ENCODE results near the gene NT5E. TPM values are rescaled to one million over a fixed set of nuclear protein-coding genes. Genes with fewer than 3 reads are reported as not detected.

Gene NT5E
- total and polyA plus RNA-seq, 2 of the 13 experiments (the other 11 are each of a cell fraction or from before 2014, with no cell fraction given) = 9.5 to 33.0 TPM

DNA sequence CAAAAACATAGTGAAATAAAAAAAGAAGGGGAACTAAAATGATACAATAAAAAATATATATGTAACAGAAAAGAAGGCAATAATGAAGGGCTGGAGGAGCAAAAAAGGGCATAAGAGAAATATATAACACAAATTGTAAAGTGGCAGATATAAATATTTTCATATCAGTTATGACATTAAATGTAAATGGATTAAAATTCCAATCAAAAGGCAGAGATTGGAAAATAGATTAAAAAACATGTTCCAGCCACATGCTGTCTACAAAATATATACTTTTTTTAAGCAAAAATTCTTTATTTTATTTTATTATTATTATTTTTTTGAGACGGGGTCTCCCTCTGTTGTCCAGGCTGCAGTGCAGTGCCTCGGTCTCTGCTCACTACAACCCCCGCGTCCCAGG, 23.9 kb upstream of the NT5E start:
- intact Hi-C loops (cut with micrococcal nuclease; ENCODE audit: unreplicated experiment) = no loop called here
- in situ Hi-C loops (cut with HindIII; ENCODE audit: extremely low pct_ligation_motif_present, low pct_unique_long_range_greater_than_20kb) = no loop called here
- no peak for FAIRE-seq
- ATAC-seq = no peak
- no peak overlapping the region for H3K4me2 ChIP-seq (ENCODE audit: low read depth, low read length)
- H3K36me3 ChIP-seq (replicated peaks in 1 of 2; ENCODE audit: control insufficient read depth in 1 of 2, insufficient read depth in 2 of 2, low read length in 2 of 2) = no peaks in the 10 kb centered on the region
- TF ChIP-seq ZNF557 (CRISPR knock-in tag; IDR thresholded peaks at IDR 0.05) = no peak
- TF ChIP-seq ZNF629 (CRISPR knock-in tag; conservative IDR thresholded peaks at IDR 0.05) = no peak
- TF ChIP-seq, protein P1, sequence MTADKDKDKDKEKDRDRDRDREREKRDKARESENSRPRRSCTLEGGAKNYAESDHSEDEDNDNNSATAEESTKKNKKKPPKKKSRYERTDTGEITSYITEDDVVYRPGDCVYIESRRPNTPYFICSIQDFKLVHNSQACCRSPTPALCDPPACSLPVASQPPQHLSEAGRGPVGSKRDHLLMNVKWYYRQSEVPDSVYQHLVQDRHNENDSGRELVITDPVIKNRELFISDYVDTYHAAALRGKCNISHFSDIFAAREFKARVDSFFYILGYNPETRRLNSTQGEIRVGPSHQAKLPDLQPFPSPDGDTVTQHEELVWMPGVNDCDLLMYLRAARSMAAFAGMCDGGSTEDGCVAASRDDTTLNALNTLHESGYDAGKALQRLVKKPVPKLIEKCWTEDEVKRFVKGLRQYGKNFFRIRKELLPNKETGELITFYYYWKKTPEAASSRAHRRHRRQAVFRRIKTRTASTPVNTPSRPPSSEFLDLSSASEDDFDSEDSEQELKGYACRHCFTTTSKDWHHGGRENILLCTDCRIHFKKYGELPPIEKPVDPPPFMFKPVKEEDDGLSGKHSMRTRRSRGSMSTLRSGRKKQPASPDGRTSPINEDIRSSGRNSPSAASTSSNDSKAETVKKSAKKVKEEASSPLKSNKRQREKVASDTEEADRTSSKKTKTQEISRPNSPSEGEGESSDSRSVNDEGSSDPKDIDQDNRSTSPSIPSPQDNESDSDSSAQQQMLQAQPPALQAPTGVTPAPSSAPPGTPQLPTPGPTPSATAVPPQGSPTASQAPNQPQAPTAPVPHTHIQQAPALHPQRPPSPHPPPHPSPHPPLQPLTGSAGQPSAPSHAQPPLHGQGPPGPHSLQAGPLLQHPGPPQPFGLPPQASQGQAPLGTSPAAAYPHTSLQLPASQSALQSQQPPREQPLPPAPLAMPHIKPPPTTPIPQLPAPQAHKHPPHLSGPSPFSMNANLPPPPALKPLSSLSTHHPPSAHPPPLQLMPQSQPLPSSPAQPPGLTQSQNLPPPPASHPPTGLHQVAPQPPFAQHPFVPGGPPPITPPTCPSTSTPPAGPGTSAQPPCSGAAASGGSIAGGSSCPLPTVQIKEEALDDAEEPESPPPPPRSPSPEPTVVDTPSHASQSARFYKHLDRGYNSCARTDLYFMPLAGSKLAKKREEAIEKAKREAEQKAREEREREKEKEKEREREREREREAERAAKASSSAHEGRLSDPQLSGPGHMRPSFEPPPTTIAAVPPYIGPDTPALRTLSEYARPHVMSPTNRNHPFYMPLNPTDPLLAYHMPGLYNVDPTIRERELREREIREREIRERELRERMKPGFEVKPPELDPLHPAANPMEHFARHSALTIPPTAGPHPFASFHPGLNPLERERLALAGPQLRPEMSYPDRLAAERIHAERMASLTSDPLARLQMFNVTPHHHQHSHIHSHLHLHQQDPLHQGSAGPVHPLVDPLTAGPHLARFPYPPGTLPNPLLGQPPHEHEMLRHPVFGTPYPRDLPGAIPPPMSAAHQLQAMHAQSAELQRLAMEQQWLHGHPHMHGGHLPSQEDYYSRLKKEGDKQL (CRISPR knock-in tag; IDR thresholded peaks at IDR 0.05; ENCODE audit: low read depth) = no peak
- no peak for TF ChIP-seq ZNF292 (CRISPR knock-in tag; IDR thresholded peaks at IDR 0.05; ENCODE audit: borderline replicate concordance, low read depth)
- no peak for TF ChIP-seq ZNF646 (CRISPR knock-in tag; IDR thresholded peaks at IDR 0.05)
- no peak for TF ChIP-seq ZNF780A (CRISPR knock-in tag; IDR thresholded peaks at IDR 0.05)
- no peak for TF ChIP-seq ZNF879 (CRISPR knock-in tag; IDR thresholded peaks at IDR 0.05)
- no peak for TF ChIP-seq KLF15 (CRISPR knock-in tag; IDR thresholded peaks at IDR 0.05; ENCODE audit: borderline replicate concordance)
- no peak for TF ChIP-seq HOXA7 (CRISPR knock-in tag; IDR thresholded peaks at IDR 0.05)
- no peak for TF ChIP-seq BORCS8-MEF2B (CRISPR knock-in tag; IDR thresholded peaks at IDR 0.05)
- TF ChIP-seq CBFB (CRISPR knock-in tag; IDR thresholded peaks at IDR 0.05) = no peak
- no peaks in the 10 kb centered on the region for H3K27me3 ChIP-seq (ENCODE audit: control insufficient read depth in 1 of 2, insufficient read depth in 2 of 2, low read length in 2 of 2)
- DNase-seq (ENCODE audit: low spot score) = no peak
- H3K4me1 ChIP-seq (ENCODE audit: insufficient read depth, low read length) = peaks cover under 1% of the 10 kb centered on the region; the same call in 1 of the 2 replicates
- H3K79me2 ChIP-seq (ENCODE audit: insufficient read depth, low read length) = no peaks in the 10 kb centered on the region
- WGBS (ENCODE audit: low lambda C conversion rate) = 90% methylated on average over 4 of the region's 4 CpGs
- no peak overlapping the region for H3K27ac ChIP-seq (ENCODE audit: extremely low read length, insufficient read depth, low read length)
- no peak overlapping the region for H3K4me3 ChIP-seq (replicated peaks in 1 of 3; ENCODE audit: insufficient read depth in 1 of 3, low read depth in 2 of 3, low read length in 3 of 3)
- H4K20me1 ChIP-seq (ENCODE audit: insufficient read depth, low read length) = no peaks in the 10 kb centered on the region
- no TSS peak for BruUV-seq (replicated peaks)
- CTCF ChIA-PET (ENCODE audit: low intra/inter-chr PET ratio, low total read pairs) = no interaction called here
- H3K9ac ChIP-seq (ENCODE audit: insufficient read depth, low read depth, low read length) = no peak overlapping the region
- POLR2A ChIA-PET = no interaction called here
- H3K9me3 ChIP-seq (ENCODE audit: low read length) = no peaks in the 10 kb centered on the region
- no peak overlapping the region for H2AFZ ChIP-seq (ENCODE audit: low read length)

All from HepG2 (cell line).